HepG2 (cell line): ENCODE results near the gene SEMA4C. TPM values are rescaled to one million over a fixed set of nuclear protein-coding genes. Genes with fewer than 3 reads are reported as not detected.

Experiments used
- FOXK2 ChIP-seq: fragments of 450-650 bp; IDR thresholded peaks from 2 replicates; pipeline ENCODE4 v1.6.1; 2016
- HNF4G ChIP-seq, 2 experiments: sonication (generic) in 1 of 2; formaldehyde crosslinking in 1 of 2; IDR thresholded peaks; 2 replicates each; pipeline versions ENCODE4 v1.4.0 to v1.6.1; 2011 to 2020; ENCODE audit warnings: borderline replicate concordance in 2 of 2, low read depth in 2 of 2, mild to moderate bottlenecking in 2 of 2, low read length in 1 of 2, missing genetic modification reagents in 1 of 2, moderate library complexity in 1 of 2
- KAT2B ChIP-seq: fragments of 150-350 bp; IDR thresholded peaks from 2 replicates; pipeline ENCODE4 v1.6.1; 2014; ENCODE audit warnings: low read depth, low read length, borderline replicate concordance
- NFYB ChIP-seq: sonication (generic); formaldehyde crosslinking; IDR thresholded peaks from 2 replicates; pipeline ENCODE4 v1.4.0; 2020; ENCODE audit warnings: missing genetic modification reagents
- PRDM15 ChIP-seq: sonication (generic); formaldehyde crosslinking; IDR thresholded peaks from 2 replicates; pipeline ENCODE4 v1.4.0; 2020; ENCODE audit warnings: missing genetic modification reagents
- PRDM4 ChIP-seq: sonication (generic); formaldehyde crosslinking; IDR thresholded peaks from 2 replicates; pipeline ENCODE4 v1.9.0; 2021; ENCODE audit warnings: missing genetic modification reagents, borderline replicate concordance
- ZBTB21 ChIP-seq: sonication (generic); formaldehyde crosslinking; IDR thresholded peaks from 2 replicates; pipeline ENCODE4 v1.4.0; 2020; ENCODE audit warnings: missing genetic modification reagents
- ZFP90 ChIP-seq: sonication (generic); formaldehyde crosslinking; IDR thresholded peaks from 2 replicates; pipeline ENCODE4 v1.8.0; 2022; ENCODE audit warnings: missing genetic modification reagents, mild to moderate bottlenecking, inconsistent platforms, borderline replicate concordance
- ZNF230 ChIP-seq: sonication (generic); formaldehyde crosslinking; IDR thresholded peaks from 2 replicates; pipeline ENCODE4 v1.4.0; 2020; ENCODE audit warnings: mild to moderate bottlenecking, missing genetic modification reagents
- ZNF546 ChIP-seq: sonication (generic); formaldehyde crosslinking; conservative IDR thresholded peaks from 2 replicates; pipeline ENCODE4 v1.8.1; 2023; ENCODE audit warnings: mild to moderate bottlenecking, missing genetic modification reagents
- ZNF569 ChIP-seq: sonication (generic); formaldehyde crosslinking; IDR thresholded peaks from 2 replicates; pipeline ENCODE4 v1.5.0; 2020; ENCODE audit warnings: mild to moderate bottlenecking, missing genetic modification reagents, moderate library complexity, borderline replicate concordance
- polyA plus RNA-seq, 8 experiments: library from polyadenylated mRNA; depleted of rRNA in 3 of 8; stranded (reverse) in 7 of 8; unstranded in 1 of 8; fragments of >200 nt; fragmentation: Illumina TruSeq in 4 of 8; extraction: Trizol in 4 of 8; gene quantifications; 2 replicates each; pipeline versions ENCODE4 v1.2.1 to v1.2.3, GENCODE V29; 2011 to 2016; ENCODE audit warnings: low read depth in 4 of 8, missing spikeins in 1 of 8, mixed read lengths in 1 of 8; ENCODE audit not compliant: insufficient read depth in 1 of 8
- total RNA-seq, 5 experiments: library from RNA; depleted of rRNA; stranded (reverse); fragments of >200 nt; fragmentation: Illumina TruSeq; extraction: Trizol; gene quantifications; 2 replicates each; pipeline ENCODE4 v1.2.3, GENCODE V29; 2016; ENCODE audit warnings: low read depth in 1 of 5
- TF ChIP-seq, protein P1 (sequence below), 2 experiments: sonication (generic) in 1 of 2; formaldehyde crosslinking in 1 of 2; IDR thresholded peaks; 2 replicates each; pipeline versions ENCODE4 v1.6.1 to v1.9.0; 2014 to 2022; ENCODE audit warnings: antibody characterized with exemption in 1 of 2, borderline replicate concordance in 1 of 2, inconsistent platforms in 1 of 2, low read depth in 1 of 2, missing genetic modification reagents in 1 of 2

Gene SEMA4C
- total and polyA plus RNA-seq, 2 of the 13 experiments (the other 11 are each of a cell fraction or from before 2014, with no cell fraction given), result 25.9 to 46.6 TPM

DNA sequence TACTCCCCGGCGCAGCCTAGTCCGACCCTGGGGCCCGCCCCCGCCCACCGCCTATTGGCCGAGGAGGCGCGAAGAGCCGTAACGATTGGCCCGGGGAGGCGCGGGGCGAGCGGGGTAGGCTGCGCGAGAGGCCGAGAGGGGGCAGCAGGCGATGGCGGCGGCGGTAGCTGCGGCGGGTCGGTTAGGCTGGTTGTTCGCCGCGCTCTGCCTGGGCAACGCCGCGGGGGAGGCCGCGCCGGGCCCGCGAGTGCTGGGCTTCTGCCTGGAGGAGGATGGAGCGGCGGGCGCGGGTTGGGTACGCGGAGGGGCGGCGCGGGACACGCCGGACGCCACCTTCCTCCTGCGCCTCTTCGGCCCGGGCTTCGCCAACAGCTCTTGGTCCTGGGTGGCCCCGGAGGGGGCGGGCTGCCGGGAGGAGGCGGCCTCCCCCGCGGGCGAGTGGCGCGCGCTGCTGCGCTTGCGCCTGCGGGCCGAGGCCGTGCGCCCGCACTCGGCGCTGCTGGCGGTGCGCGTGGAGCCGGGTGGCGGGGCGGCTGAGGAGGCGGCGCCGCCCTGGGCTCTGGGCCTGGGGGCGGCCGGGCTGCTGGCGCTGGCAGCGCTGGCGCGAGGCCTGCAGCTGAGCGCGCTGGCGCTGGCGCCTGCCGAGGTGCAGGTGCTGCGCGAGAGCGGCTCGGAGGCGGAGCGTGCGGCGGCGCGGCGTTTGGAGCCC, 53.6 kb downstream of the SEMA4C start, which contains the start of gene CNNM3 (continued):
- TF ChIP-seq PRDM4 (no peak), KAT2B (no peak), ZNF230 (CRISPR knock-in tag) (0 out of 2 replicates have a peak, but pooled peaks have one; percentile 87), HNF4G (IDR thresholded peaks at IDR 0.05; ENCODE audit: borderline replicate concordance, low read depth, low read length) (0 out of 2 replicates have a peak, but pooled peaks have one; percentile 3), HNF4G (CRISPR knock-in tag; IDR thresholded peaks at IDR 0.05; ENCODE audit: borderline replicate concordance, low read depth) (0 out of 2 replicates have a peak, but pooled peaks have one; percentile 38), ZNF569 (CRISPR knock-in tag) (no peak), ZFP90 (no peak; the same call in 1 of the 2 replicates), FOXK2 (peak; percentile 30; the same call in 1 of the 2 replicates), ZBTB21 (CRISPR knock-in tag) (no peak), NFYB (CRISPR knock-in tag) (peak; percentile 91), ZNF546 (CRISPR knock-in tag) (peak; percentile 84), PRDM15 (CRISPR knock-in tag) (no peak)
- TF ChIP-seq, protein P1, sequence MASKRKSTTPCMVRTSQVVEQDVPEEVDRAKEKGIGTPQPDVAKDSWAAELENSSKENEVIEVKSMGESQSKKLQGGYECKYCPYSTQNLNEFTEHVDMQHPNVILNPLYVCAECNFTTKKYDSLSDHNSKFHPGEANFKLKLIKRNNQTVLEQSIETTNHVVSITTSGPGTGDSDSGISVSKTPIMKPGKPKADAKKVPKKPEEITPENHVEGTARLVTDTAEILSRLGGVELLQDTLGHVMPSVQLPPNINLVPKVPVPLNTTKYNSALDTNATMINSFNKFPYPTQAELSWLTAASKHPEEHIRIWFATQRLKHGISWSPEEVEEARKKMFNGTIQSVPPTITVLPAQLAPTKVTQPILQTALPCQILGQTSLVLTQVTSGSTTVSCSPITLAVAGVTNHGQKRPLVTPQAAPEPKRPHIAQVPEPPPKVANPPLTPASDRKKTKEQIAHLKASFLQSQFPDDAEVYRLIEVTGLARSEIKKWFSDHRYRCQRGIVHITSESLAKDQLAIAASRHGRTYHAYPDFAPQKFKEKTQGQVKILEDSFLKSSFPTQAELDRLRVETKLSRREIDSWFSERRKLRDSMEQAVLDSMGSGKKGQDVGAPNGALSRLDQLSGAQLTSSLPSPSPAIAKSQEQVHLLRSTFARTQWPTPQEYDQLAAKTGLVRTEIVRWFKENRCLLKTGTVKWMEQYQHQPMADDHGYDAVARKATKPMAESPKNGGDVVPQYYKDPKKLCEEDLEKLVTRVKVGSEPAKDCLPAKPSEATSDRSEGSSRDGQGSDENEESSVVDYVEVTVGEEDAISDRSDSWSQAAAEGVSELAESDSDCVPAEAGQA (IDR thresholded peaks at IDR 0.05; ENCODE audit: low read depth), result 0 out of 2 replicates have a peak, but pooled peaks have one; percentile 41
- TF ChIP-seq, protein P1 (CRISPR knock-in tag; IDR thresholded peaks at IDR 0.05; ENCODE audit: borderline replicate concordance), result no peak; the same call in 1 of the 2 replicates
